Spleen (tissue), 11 donors: ENCODE results near the gene CEMIP. TPM values are rescaled to one million over a fixed set of nuclear protein-coding genes. Genes with fewer than 3 reads are reported as not detected.

Source experiments
- DNase-seq: peaks from one replicate; pipeline ENCODE4 v3.0.0-alpha.2; 2020
- H3K27ac ChIP-seq, 8 donors: fragments of 200-600 bp; sonication (generic) in 7 of 8; 1 replicate in 4 of 8; 2 replicates in 4 of 8; pipeline versions ENCODE4 v1.5.0 to v1.8.0; 2016 to 2021; ENCODE audit warnings: inconsistent platforms in 4 of 8, mild to moderate bottlenecking in 4 of 8, moderate library complexity in 1 of 8
- H3K27me3 ChIP-seq, 7 donors: fragments of 200-600 bp; sonication (generic) in 6 of 7; replicated peaks in 1 of 7; 1 replicate in 4 of 7; 2 replicates in 3 of 7; pipeline versions ENCODE4 v1.5.0 to v1.8.0; 2016 to 2021; ENCODE audit warnings: inconsistent platforms in 3 of 7, mild to moderate bottlenecking in 1 of 7
- H3K36me3 ChIP-seq, 6 donors: fragments of 200-600 bp; sonication (generic) in 5 of 6; 1 replicate in 4 of 6; 2 replicates in 2 of 6; pipeline versions ENCODE4 v1.5.0 to v1.8.0; 2016 to 2021; ENCODE audit warnings: inconsistent platforms in 2 of 6
- H3K4me1 ChIP-seq, 6 donors: fragments of 200-600 bp; sonication (generic) in 5 of 6; 1 replicate in 3 of 6; 2 replicates in 3 of 6; pipeline versions ENCODE4 v1.5.0 to v1.8.0; 2016 to 2021; ENCODE audit warnings: inconsistent platforms in 3 of 6
- H3K4me3 ChIP-seq, 8 donors: fragments of 200-600 bp; sonication (generic) in 7 of 8; 1 replicate in 4 of 8; 2 replicates in 4 of 8; pipeline versions ENCODE4 v1.5.0 to v1.8.0; 2016 to 2021; ENCODE audit warnings: inconsistent platforms in 4 of 8, mild to moderate bottlenecking in 4 of 8, moderate library complexity in 2 of 8
- H3K9me3 ChIP-seq, 8 donors: fragments of 200-600 bp; sonication (generic) in 7 of 8; 1 replicate in 4 of 8; 2 replicates in 4 of 8; pipeline versions ENCODE4 v1.5.0 to v1.8.0; 2016 to 2021; ENCODE audit warnings: inconsistent platforms in 4 of 8
- CTCF ChIP-seq, 11 experiments: fragments of 200-600 bp in 7 of 11; fragments of 450-650 bp in 4 of 11; sonication (generic) in 4 of 11; IDR thresholded peaks in 8 of 11; conservative IDR thresholded peaks in 3 of 11; 1 replicate in 7 of 11; 2 replicates in 4 of 11; pipeline versions ENCODE4 v1.4.0 to v1.8.0; 2016 to 2021; ENCODE audit warnings: antibody characterized with exemption in 11 of 11, inconsistent platforms in 4 of 11, mild to moderate bottlenecking in 1 of 11
- POLR2A ChIP-seq, 3 donors: fragments of 450-650 bp; IDR thresholded peaks; one replicate each; pipeline ENCODE4 v1.5.1; 2017; ENCODE audit warnings: antibody characterized with exemption in 3 of 3, mild to moderate bottlenecking in 1 of 3
- POLR2AphosphoS5 ChIP-seq, 3 donors: sonication (generic); formaldehyde crosslinking; IDR thresholded peaks; one replicate each; pipeline ENCODE4 v1.5.1; 2017; ENCODE audit warnings: antibody characterized with exemption in 3 of 3
- WGBS, 5 donors: extraction: QIAGEN DNeasy Blood & Tissue Kit in 3 of 5; methylation state at CpG; one replicate each; pipeline versions ENCODE4 v1.1.5 to v1.1.7; 2013 to 2018; 5-methylcytosine and 5-hydroxymethylcytosine counted together
- intact Hi-C: fragments of 100-400 bp; cut with DNase I; formaldehyde crosslinking; loops from one replicate; pipeline ENCODE4 v1.15.0; 2023; ENCODE audit warnings: low total_unique reads
- polyA plus RNA-seq, 3 donors: library from polyadenylated mRNA; stranded (reverse); fragments of 200-250 nt; gene quantifications; one replicate each; pipeline ENCODE4 v1.2.1, GENCODE V29; 2013
- total RNA-seq, 7 donors: library from RNA; depleted of rRNA in 3 of 7; stranded (reverse); fragments of >200 nt in 3 of 7; fragmentation: NEBNext Ultra II Directional in 4 of 7; extraction: Animal tissue kit (Norgen Biotek cat#: 25700) in 4 of 7; gene quantifications; one replicate each; pipeline versions ENCODE4 v1.1.0 to v1.2.1, GENCODE V29; 2016 to 2021
- donor health status: healthy with polysubstance abuse.
- donor health status: DM: no; HTN: no; CAD: no; lungs with moderate emphysema.
- donor health status: DM: no; HTN: no; CAD: no.
- donor health status: Bipolar disorder and iron deficiency.
- donor health status: healthy.
- donor health status: DM: no; HTN: no; CAD: no.
- donor health status: DM: yes; HTN: yes; CAD: no.

The CEMIP gene
- total and polyA plus RNA-seq, 10 donors = 0.20 to 3.0 (median 1.0) TPM; not detected in 1

- no peaks in the 10 kb centered on the region for H3K36me3 ChIP-seq
- no peak for TF ChIP-seq POLR2A (IDR thresholded peaks at IDR 0.05)
- TF ChIP-seq POLR2AphosphoS5 (IDR thresholded peaks at IDR 0.05) = no peak
- TF ChIP-seq CTCF (IDR thresholded peaks at IDR 0.05 in 8 of 11, conservative IDR thresholded peaks at IDR 0.05 in 3 of 11) = no peak
- H3K4me1 ChIP-seq = peaks cover 18 to 47% (median 38%) of the 10 kb centered on the region in 6 donors
- peak overlapping the region in 1 of 8 donors; percentile 95 for H3K27ac ChIP-seq
- no peaks in the 10 kb centered on the region for H3K27me3 ChIP-seq
- intact Hi-C loops = loop anchor here (10.0 kb wide), 1 partner anchor 113 kb away; no protein-coding TSS in a partner anchor
- H3K9me3 ChIP-seq = peaks cover 0 to 6% (median 2%) of the 10 kb centered on the region in 8 donors
- WGBS, 5 donors = 60 to 81% (median 67%) methylated on average over 4 of the region's 4 CpGs
- no peak for DNase-seq
- no peak overlapping the region for H3K4me3 ChIP-seq
Measured at GRCh38 chr15:80992006-80992405, 212.8 kb downstream of the CEMIP start.

- intact Hi-C loops = loop anchor here (10.0 kb wide), 1 partner anchor 112 kb away; no protein-coding TSS in a partner anchor
- Histone ChIP-seq H3K4me3 (no peak overlapping the region), H3K27ac (no peak overlapping the region), H3K9me3 (peaks cover 0 to 6% (median 2%) of the 10 kb centered on the region in 8 donors), H3K27me3 (no peaks in the 10 kb centered on the region), H3K4me1 (peaks cover 18 to 42% (median 33%) of the 10 kb centered on the region in 6 donors), H3K36me3 (no peaks in the 10 kb centered on the region)
- no peak for DNase-seq
- 85 to 96% (median 93%) methylated on average over 1 of the region's 1 CpG for WGBS, 5 donors
- no peak for TF ChIP-seq POLR2A (IDR thresholded peaks at IDR 0.05)
- TF ChIP-seq POLR2AphosphoS5 (IDR thresholded peaks at IDR 0.05) = no peak
- no peak for TF ChIP-seq CTCF (IDR thresholded peaks at IDR 0.05 in 8 of 11, conservative IDR thresholded peaks at IDR 0.05 in 3 of 11)
Measured at GRCh38 chr15:80992441-80992840, 213.3 kb downstream of the CEMIP start.

- WGBS, 5 donors = 95 to 100% (median 100%) methylated on average over 1 of the region's 1 CpG
- peaks cover 0 to 6% (median 2%) of the 10 kb centered on the region in 8 donors for H3K9me3 ChIP-seq
- no peak overlapping the region for H3K27ac ChIP-seq
- peaks cover 11 to 37% (median 23%) of the 10 kb centered on the region in 6 donors for H3K4me1 ChIP-seq
- no peak for DNase-seq
- no peaks in the 10 kb centered on the region for H3K36me3 ChIP-seq
- TF ChIP-seq CTCF (IDR thresholded peaks at IDR 0.05 in 8 of 11, conservative IDR thresholded peaks at IDR 0.05 in 3 of 11) (peak in 7 of 11 experiments; percentile 31 to 59 (median 48)), POLR2AphosphoS5 (IDR thresholded peaks at IDR 0.05) (no peak)
- no peaks in the 10 kb centered on the region for H3K27me3 ChIP-seq
- intact Hi-C loops = loop anchor here (10.0 kb wide), 1 partner anchor 109 kb away; no protein-coding TSS in a partner anchor
- H3K4me3 ChIP-seq = no peak overlapping the region
Measured at GRCh38 chr15:80996247-80996646, 217.1 kb downstream of the CEMIP start.

GRCh38 chr15:80997692-80998091, 218.5 kb downstream of the CEMIP start:
- Histone ChIP-seq H3K36me3 (peaks cover 0 to 7% (median 3%) of the 10 kb centered on the region in 6 donors), H3K4me1 (peaks cover 10 to 38% (median 27%) of the 10 kb centered on the region in 6 donors), H3K27me3 (no peaks in the 10 kb centered on the region), H3K4me3 (no peak overlapping the region), H3K9me3 (peaks cover 0 to 6% (median 2%) of the 10 kb centered on the region in 8 donors), H3K27ac (peak overlapping the region in 1 of 8 donors; percentile 99)
- intact Hi-C loops = loop anchor here (10.0 kb wide), 1 partner anchor 107 kb away; no protein-coding TSS in a partner anchor
- no peak for TF ChIP-seq POLR2AphosphoS5 (IDR thresholded peaks at IDR 0.05)
- TF ChIP-seq POLR2A (IDR thresholded peaks at IDR 0.05) = no peak
- 90 to 100% (median 95%) methylated on average over 1 of the region's 1 CpG for WGBS, 5 donors
- no peak for DNase-seq
